Lower leg skin (tissue), 3 donors: Measurements from ENCODE around the gene GNG11.
"Not testable (repeated sequence)": the region's sequence is repeated elsewhere in the genome, so short reads cannot be mapped to it uniquely, and the experiment has no call there.

Source experiments
- POLR2A ChIP-seq, 2 donors: fragments of 450-650 bp; IDR thresholded peaks; one replicate each; pipeline ENCODE4 v1.6.1; 2016 to 2017; ENCODE audit warnings: antibody characterized with exemption in 2 of 2, mild to moderate bottlenecking in 1 of 2, moderate library complexity in 1 of 2
- TF ChIP-seq, protein P1 (sequence below), 3 donors: fragments of 450-650 bp; IDR thresholded peaks; one replicate each; pipeline ENCODE4 v1.5.1; 2016; ENCODE audit warnings: antibody characterized with exemption in 3 of 3, mild to moderate bottlenecking in 3 of 3, moderate library complexity in 2 of 3

DNA sequence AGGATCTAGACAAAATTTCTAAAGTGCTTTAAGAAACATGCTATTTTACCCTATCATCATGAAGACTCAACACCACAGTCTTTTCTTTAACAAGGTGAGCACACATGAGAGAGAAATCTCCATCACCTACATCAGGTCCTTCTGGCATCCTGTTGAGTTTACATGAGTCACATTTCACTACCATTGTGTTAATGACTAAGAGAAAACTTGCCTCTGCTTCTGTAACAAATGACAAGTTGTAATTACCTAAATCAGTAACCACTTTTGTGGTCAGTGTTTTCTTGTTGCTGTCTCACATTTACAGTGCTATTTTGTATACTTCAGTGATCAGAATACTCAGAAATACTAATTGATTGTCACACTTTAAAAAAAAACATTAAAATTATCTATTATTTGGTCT lies 5.6 kb upstream of the GNG11 start:
- TF ChIP-seq, protein P1, sequence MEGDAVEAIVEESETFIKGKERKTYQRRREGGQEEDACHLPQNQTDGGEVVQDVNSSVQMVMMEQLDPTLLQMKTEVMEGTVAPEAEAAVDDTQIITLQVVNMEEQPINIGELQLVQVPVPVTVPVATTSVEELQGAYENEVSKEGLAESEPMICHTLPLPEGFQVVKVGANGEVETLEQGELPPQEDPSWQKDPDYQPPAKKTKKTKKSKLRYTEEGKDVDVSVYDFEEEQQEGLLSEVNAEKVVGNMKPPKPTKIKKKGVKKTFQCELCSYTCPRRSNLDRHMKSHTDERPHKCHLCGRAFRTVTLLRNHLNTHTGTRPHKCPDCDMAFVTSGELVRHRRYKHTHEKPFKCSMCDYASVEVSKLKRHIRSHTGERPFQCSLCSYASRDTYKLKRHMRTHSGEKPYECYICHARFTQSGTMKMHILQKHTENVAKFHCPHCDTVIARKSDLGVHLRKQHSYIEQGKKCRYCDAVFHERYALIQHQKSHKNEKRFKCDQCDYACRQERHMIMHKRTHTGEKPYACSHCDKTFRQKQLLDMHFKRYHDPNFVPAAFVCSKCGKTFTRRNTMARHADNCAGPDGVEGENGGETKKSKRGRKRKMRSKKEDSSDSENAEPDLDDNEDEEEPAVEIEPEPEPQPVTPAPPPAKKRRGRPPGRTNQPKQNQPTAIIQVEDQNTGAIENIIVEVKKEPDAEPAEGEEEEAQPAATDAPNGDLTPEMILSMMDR (IDR thresholded peaks at IDR 0.05) = not testable (repeated sequence)
- not testable (repeated sequence) for TF ChIP-seq POLR2A (IDR thresholded peaks at IDR 0.05)
